ENCODE measurements around the gene CEBPG.

CEBPG gene

GRCh38 chr19:33396701-33397535 is 23.4 kb downstream of the CEBPG start:
- DNase-seq = no peak

- DNase-seq = no peak
These were observed 24.2 kb downstream of the CEBPG start for GRCh38 chr19:33397536-33398360.

- DNase-seq = no peak
These were observed 25.0 kb downstream of the CEBPG start for GRCh38 chr19:33398361-33399060.

GRCh38 chr19:33399081-33399744 is 25.7 kb downstream of the CEBPG start:
- DNase-seq = no peak

GRCh38 chr19:33399745-33400681 is 26.5 kb downstream of the CEBPG start:
- no peak for DNase-seq

GRCh38 chr19:33400856-33401682 is 27.6 kb downstream of the CEBPG start:
- DNase-seq = no peak

- no peak for DNase-seq
These were observed 28.3 kb downstream of the CEBPG start for GRCh38 chr19:33401683-33402420.

GRCh38 chr19:33402421-33403220 is 29.1 kb downstream of the CEBPG start:
- DNase-seq = no peak

GRCh38 chr19:33403221-33403972 is 29.9 kb downstream of the CEBPG start:
- no peak for DNase-seq

GRCh38 chr19:33403973-33404304 is 30.4 kb downstream of the CEBPG start:
- no peak for DNase-seq

GRCh38 chr19:33404506-33405253 is 31.2 kb downstream of the CEBPG start:
- no peak for DNase-seq

- DNase-seq = no peak
These were observed 31.7 kb downstream of the CEBPG start for GRCh38 chr19:33405254-33405552.

GRCh38 chr19:33405553-33406461 is 32.3 kb downstream of the CEBPG start:
- DNase-seq = no peak

GRCh38 chr19:33406521-33407139 is 33.1 kb downstream of the CEBPG start:
- peak; percentile 22 for DNase-seq

- DNase-seq = no peak
These were observed 33.6 kb downstream of the CEBPG start for GRCh38 chr19:33407140-33407551.

- DNase-seq = no peak
These were observed 34.2 kb downstream of the CEBPG start for GRCh38 chr19:33407716-33408115.

Data from NCI-H1105 (cell line).